ENCODE results near the gene PCYT2.

Gene PCYT2

DNA sequence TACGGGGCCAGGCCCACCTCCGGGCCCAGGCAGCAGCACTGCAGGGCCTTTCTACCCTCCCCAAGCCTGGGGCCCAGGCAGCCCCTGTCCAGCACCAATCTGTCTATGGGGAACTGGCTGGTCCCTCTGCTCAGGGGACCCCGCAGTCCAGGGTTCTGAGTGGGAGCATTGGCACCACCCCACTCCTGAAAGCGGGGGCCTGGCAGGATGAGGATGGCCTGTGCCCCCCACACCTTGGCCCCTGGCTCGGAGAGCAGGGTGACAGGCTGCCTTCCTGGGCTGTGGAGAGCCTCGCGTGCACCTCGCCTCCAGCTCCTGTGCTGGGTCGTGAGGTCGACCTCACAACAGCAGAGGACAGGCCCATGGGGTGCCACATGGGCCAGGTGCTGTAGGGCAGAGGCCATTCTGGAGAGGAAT lies 7.8 kb downstream of the PCYT2 start:
- no CpG with 5 or more reads among the region's 10 CpGs for WGBS (ENCODE audit: insufficient coverage, insufficient read length)
- H3K36me3 ChIP-seq (ENCODE audit: control insufficient read depth, insufficient read depth, low read length), result peaks cover 16% of the 10 kb centered on the region

GRCh38 chr17:81902653-81903414 lies 8.4 kb downstream of the PCYT2 start:
- H3K9me3 ChIP-seq (ENCODE audit: control insufficient read depth, insufficient read depth, low read length), result no peaks in the 10 kb centered on the region
- H3K36me3 ChIP-seq (ENCODE audit: control insufficient read depth, insufficient read depth, low read length), result peaks cover 20% of the 10 kb centered on the region
- DNase-seq (ENCODE audit: low read depth, low spot score), result no peak
- H3K27me3 ChIP-seq (ENCODE audit: control insufficient read depth, insufficient read depth, low read length), result peaks cover 5% of the 10 kb centered on the region; the same call in 1 of the 2 replicates
- no peak overlapping the region for H3K27ac ChIP-seq (ENCODE audit: low read length)
- WGBS (ENCODE audit: insufficient coverage, insufficient read length), result no CpG with 5 or more reads among the region's 47 CpGs
- H3K4me3 ChIP-seq (ENCODE audit: low read length), result peak overlapping the region; percentile 51; the same call in 1 of the 2 replicates
- H3K4me1 ChIP-seq (ENCODE audit: control insufficient read depth, insufficient read depth, low read length), result peaks cover 3% of the 10 kb centered on the region; the same call in 1 of the 2 replicates

More for the DNA sequence above, 7.8 kb downstream of the PCYT2 start:
- Histone ChIP-seq H3K27me3 (ENCODE audit: control insufficient read depth, insufficient read depth, low read length) (peaks cover 5% of the 10 kb centered on the region; the same call in 1 of the 2 replicates), H3K4me1 (ENCODE audit: control insufficient read depth, insufficient read depth, low read length) (0 out of 2 replicates have a peak, but pooled peaks cover 3% of the 10 kb centered on the region), H3K4me3 (ENCODE audit: low read length) (no peak overlapping the region), H3K9me3 (ENCODE audit: control insufficient read depth, insufficient read depth, low read length) (no peaks in the 10 kb centered on the region), H3K27ac (ENCODE audit: low read length) (no peak overlapping the region)
- no peak for DNase-seq (ENCODE audit: low read depth, low spot score)

DNA sequence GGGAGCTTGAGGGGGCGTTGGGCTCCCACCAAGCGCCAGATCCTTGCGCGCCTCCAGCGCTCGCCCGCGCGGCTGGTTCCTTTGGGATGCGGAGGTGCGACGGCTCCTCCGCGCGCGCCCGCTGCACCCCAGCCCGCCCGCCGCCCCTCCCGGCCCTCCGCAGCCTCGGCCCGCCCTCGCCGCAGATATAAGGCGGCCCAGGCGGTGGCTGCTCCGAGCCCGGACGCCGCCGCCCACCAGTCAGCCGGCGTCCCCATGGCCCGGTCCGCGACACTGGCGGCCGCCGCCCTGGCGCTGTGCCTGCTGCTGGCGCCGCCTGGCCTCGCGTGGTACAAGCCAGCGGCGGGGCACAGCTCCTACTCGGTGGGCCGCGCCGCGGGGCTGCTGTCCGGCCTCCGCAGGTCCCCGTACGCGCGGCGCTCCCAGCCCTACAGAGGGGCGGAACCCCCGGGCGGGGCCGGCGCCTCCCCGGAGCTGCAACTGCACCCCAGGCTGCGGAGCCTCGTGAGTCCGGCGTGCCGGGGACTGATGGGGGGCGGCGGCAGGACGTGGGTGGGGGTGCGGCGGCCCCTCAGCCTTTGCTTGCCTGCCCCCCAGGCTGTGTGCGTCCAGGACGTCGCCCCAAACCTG lies 9.1 kb downstream of the PCYT2 start, which contains the start of gene NPB:
TSS of gene NPB (plus strand) at position 216 of the 630 bp plus-strand sequence. CDS start at position 256, 40 bp downstream.
- H3K27me3 ChIP-seq (ENCODE audit: control insufficient read depth, insufficient read depth, low read length), result peaks cover 5% of the 10 kb centered on the region; the same call in 1 of the 2 replicates
- peaks cover 16% of the 10 kb centered on the region for H3K36me3 ChIP-seq (ENCODE audit: control insufficient read depth, insufficient read depth, low read length)
- H3K27ac ChIP-seq (ENCODE audit: low read length), result no peak within 1 kb of the TSS
- no CpG with 5 or more reads among the region's 79 CpGs for WGBS (ENCODE audit: insufficient coverage, insufficient read length)
- H3K4me1 ChIP-seq (ENCODE audit: control insufficient read depth, insufficient read depth, low read length), result peaks cover 3% of the 10 kb centered on the region; the same call in 1 of the 2 replicates
- no peak for DNase-seq (ENCODE audit: low read depth, low spot score)
- peak within 1 kb of the TSS; percentile 51; the same call in 1 of the 2 replicates for H3K4me3 ChIP-seq (ENCODE audit: low read length)
- no peaks in the 10 kb centered on the region for H3K9me3 ChIP-seq (ENCODE audit: control insufficient read depth, insufficient read depth, low read length)

- Histone ChIP-seq H3K4me1 (ENCODE audit: control insufficient read depth, insufficient read depth, low read length) (peaks cover 3% of the 10 kb centered on the region; the same call in 1 of the 2 replicates), H3K36me3 (ENCODE audit: control insufficient read depth, insufficient read depth, low read length) (peaks cover 15% of the 10 kb centered on the region), H3K9me3 (ENCODE audit: control insufficient read depth, insufficient read depth, low read length) (no peaks in the 10 kb centered on the region), H3K4me3 (ENCODE audit: low read length) (peak overlapping the region; percentile 51; the same call in 1 of the 2 replicates), H3K27me3 (ENCODE audit: control insufficient read depth, insufficient read depth, low read length) (peaks cover 5% of the 10 kb centered on the region; the same call in 1 of the 2 replicates), H3K27ac (ENCODE audit: low read length) (no peak overlapping the region)
- no CpG with 5 or more reads among the region's 21 CpGs for WGBS (ENCODE audit: insufficient coverage, insufficient read length)
- no peak for DNase-seq (ENCODE audit: low read depth, low spot score)
These were observed 9.8 kb downstream of the PCYT2 start for GRCh38 chr17:81901167-81902022.

- H3K9me3 ChIP-seq (ENCODE audit: control insufficient read depth, insufficient read depth, low read length), result no peaks in the 10 kb centered on the region
- DNase-seq (ENCODE audit: low read depth, low spot score), result no peak
- no peak overlapping the region for H3K4me3 ChIP-seq (ENCODE audit: low read length)
- no peak overlapping the region for H3K27ac ChIP-seq (ENCODE audit: low read length)
- H3K4me1 ChIP-seq (ENCODE audit: control insufficient read depth, insufficient read depth, low read length), result peaks cover 3% of the 10 kb centered on the region; the same call in 1 of the 2 replicates
- H3K36me3 ChIP-seq (ENCODE audit: control insufficient read depth, insufficient read depth, low read length), result peaks cover 11% of the 10 kb centered on the region
- no CpG with 5 or more reads among the region's 18 CpGs for WGBS (ENCODE audit: insufficient coverage, insufficient read length)
- H3K27me3 ChIP-seq (ENCODE audit: control insufficient read depth, insufficient read depth, low read length), result peaks cover 5% of the 10 kb centered on the region; the same call in 1 of the 2 replicates
These were observed 10.9 kb downstream of the PCYT2 start for GRCh38 chr17:81900181-81900820.

DNA sequence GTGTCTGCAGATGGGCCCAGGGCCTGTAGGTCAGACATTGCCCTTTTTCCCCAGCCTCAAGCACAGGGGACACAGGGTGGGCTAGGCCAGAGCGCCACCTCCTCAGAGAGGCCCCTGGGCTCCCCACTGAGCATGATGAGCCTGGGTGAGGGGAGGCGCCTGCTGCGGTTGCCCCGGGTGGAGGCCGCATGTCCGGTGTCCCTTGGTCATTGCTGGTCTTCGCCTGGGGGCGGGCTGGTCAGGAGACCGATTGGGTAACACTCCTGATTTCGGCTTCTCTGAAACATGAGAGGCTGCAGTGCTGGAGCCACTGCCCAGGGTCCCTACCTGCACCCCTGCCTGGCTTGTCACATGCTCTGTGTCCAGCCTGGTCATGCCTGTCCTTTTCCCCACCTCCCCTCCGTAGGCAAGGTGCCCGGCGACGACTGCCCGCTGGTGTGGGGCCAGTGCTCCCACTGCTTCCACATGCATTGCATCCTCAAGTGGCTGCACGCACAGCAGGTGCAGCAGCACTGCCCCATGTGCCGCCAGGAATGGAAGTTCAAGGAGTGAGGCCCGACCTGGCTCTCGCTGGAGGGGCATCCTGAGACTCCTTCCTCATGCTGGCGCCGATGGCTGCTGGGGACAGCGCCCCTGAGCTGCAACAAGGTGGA lies 11.6 kb downstream of the PCYT2 start:
- peaks cover 11% of the 10 kb centered on the region for H3K36me3 ChIP-seq (ENCODE audit: control insufficient read depth, insufficient read depth, low read length)
- WGBS (ENCODE audit: insufficient coverage, insufficient read length), result no CpG with 5 or more reads among the region's 22 CpGs
- no peaks in the 10 kb centered on the region for H3K9me3 ChIP-seq (ENCODE audit: control insufficient read depth, insufficient read depth, low read length)
- peaks cover 5% of the 10 kb centered on the region; the same call in 1 of the 2 replicates for H3K27me3 ChIP-seq (ENCODE audit: control insufficient read depth, insufficient read depth, low read length)
- no peak for DNase-seq (ENCODE audit: low read depth, low spot score)
- H3K4me3 ChIP-seq (ENCODE audit: low read length), result no peak overlapping the region
- peaks cover 3% of the 10 kb centered on the region; the same call in 1 of the 2 replicates for H3K4me1 ChIP-seq (ENCODE audit: control insufficient read depth, insufficient read depth, low read length)
- no peak overlapping the region for H3K27ac ChIP-seq (ENCODE audit: low read length)

DNA sequence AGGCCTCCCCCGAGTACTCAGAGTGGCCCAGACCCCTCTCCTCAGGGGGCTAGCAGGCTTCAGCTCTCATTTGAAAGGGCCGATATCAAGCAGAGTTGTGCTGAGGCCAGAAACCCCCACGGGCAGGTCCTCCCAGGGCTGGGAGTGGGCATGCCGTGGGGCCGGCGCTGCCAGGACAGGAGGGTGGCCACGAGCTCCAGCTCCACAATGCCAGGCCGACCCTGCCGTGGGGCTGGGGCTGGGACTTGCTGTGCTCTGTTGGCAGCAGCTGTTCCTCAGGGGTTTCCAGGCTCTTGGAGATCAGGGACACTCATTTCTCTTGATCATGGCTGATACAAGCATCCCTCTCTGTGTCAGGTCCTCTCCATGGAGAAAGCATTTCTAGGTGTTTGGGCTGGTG lies 12.3 kb downstream of the PCYT2 start:
- peaks cover 16% of the 10 kb centered on the region for H3K36me3 ChIP-seq (ENCODE audit: control insufficient read depth, insufficient read depth, low read length)
- no peaks in the 10 kb centered on the region for H3K9me3 ChIP-seq (ENCODE audit: control insufficient read depth, insufficient read depth, low read length)
- peaks cover 3% of the 10 kb centered on the region; the same call in 1 of the 2 replicates for H3K4me1 ChIP-seq (ENCODE audit: control insufficient read depth, insufficient read depth, low read length)
- DNase-seq (ENCODE audit: low read depth, low spot score), result no peak
- no peak overlapping the region for H3K27ac ChIP-seq (ENCODE audit: low read length)
- WGBS (ENCODE audit: insufficient coverage, insufficient read length), result no CpG with 5 or more reads among the region's 9 CpGs
- H3K4me3 ChIP-seq (ENCODE audit: low read length), result no peak overlapping the region
- peaks cover 5% of the 10 kb centered on the region; the same call in 1 of the 2 replicates for H3K27me3 ChIP-seq (ENCODE audit: control insufficient read depth, insufficient read depth, low read length)

DNA sequence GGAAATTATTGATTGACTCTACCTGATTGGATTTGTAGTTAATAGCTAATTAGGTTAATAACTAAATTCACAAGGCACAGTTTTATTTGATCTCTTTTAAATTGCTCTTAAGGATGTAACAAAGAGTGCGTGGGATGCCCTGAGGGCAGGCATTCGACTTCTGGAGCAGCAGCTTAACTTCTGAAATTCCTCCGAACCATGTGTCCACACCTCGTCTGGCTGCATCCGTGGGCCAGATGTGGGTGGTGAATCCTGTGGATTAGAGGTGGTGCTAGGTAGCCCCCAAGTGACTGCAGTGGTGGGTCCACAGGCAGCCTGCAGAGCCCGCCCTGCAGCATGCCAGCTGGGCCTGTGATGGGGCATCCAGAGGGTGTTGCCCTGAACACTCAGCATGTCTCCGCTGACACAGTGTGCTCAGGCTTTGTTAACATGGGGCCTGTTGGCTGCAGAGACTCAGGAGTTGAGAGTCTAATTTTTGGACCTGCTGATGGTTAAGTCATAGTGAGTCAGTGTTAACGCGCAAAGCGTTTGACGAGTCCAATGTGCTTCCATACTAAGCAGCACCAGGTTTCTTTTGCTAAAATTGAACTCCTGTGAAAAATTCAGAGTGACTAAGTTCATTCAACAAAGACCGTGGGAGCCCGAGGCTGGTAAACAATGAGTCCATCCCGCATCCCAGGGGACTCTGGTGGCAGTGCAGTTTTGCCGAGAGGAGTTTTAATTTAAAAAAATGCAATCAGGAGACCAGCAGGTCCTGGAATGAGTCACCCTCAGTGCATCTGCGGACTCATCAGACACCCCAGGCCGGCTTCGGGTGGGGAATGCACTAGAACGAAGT lies 13.0 kb downstream of the PCYT2 start:
- no peak overlapping the region for H3K27ac ChIP-seq (ENCODE audit: low read length)
- H3K36me3 ChIP-seq (ENCODE audit: control insufficient read depth, insufficient read depth, low read length), result peaks cover 13% of the 10 kb centered on the region
- no CpG with 5 or more reads among the region's 19 CpGs for WGBS (ENCODE audit: insufficient coverage, insufficient read length)
- peaks cover 5% of the 10 kb centered on the region; the same call in 1 of the 2 replicates for H3K27me3 ChIP-seq (ENCODE audit: control insufficient read depth, insufficient read depth, low read length)
- no peak for DNase-seq (ENCODE audit: low read depth, low spot score)
- H3K4me3 ChIP-seq (ENCODE audit: low read length), result no peak overlapping the region
- H3K9me3 ChIP-seq (ENCODE audit: control insufficient read depth, insufficient read depth, low read length), result no peaks in the 10 kb centered on the region
- H3K4me1 ChIP-seq (ENCODE audit: control insufficient read depth, insufficient read depth, low read length), result peaks cover 3% of the 10 kb centered on the region; the same call in 1 of the 2 replicates

- Histone ChIP-seq H3K4me3 (ENCODE audit: low read length) (no peak overlapping the region), H3K36me3 (ENCODE audit: control insufficient read depth, insufficient read depth, low read length) (peaks cover 13% of the 10 kb centered on the region), H3K27ac (ENCODE audit: low read length) (no peak overlapping the region), H3K9me3 (ENCODE audit: control insufficient read depth, insufficient read depth, low read length) (no peaks in the 10 kb centered on the region), H3K27me3 (ENCODE audit: control insufficient read depth, insufficient read depth, low read length) (no peaks in the 10 kb centered on the region), H3K4me1 (ENCODE audit: control insufficient read depth, insufficient read depth, low read length) (peaks cover under 1% of the 10 kb centered on the region)
- no CpG with 5 or more reads among the region's 11 CpGs for WGBS (ENCODE audit: insufficient coverage, insufficient read length)
- DNase-seq (ENCODE audit: low read depth, low spot score), result no peak
These were observed 15.8 kb downstream of the PCYT2 start for GRCh38 chr17:81895400-81895799.
